ENCODE measurements around the gene PLA2G4D.

PLA2G4D gene

DNA sequence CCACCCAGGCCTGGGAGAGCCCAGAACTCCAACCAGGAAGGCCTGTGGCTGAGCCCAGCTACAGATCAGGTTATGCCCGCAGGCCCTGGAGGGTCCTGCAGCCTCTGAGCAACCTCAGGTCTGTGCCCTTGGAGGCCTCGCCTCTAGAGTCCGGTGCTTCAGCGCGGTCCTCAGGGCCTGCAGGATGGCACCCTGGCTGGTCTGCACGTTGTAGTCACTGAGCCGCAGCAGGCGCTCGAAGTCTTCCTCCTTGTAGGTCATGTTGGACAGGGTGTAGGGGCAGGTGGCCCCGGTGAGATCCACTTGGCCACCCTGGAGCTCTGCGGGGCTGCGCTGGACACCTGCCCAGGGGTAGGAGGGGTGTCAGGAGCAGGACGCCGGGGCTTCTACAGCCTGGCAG, 25.8 kb downstream of the PLA2G4D start:
- H3K36me3 Mint-ChIP-seq (ENCODE audit: low read depth): no peaks in the 10 kb centered on the region
- H3K27me3 Mint-ChIP-seq: peaks cover 13% of the 10 kb centered on the region
- peaks cover 8% of the 10 kb centered on the region for H3K9me3 Mint-ChIP-seq
- H3K4me1 Mint-ChIP-seq (ENCODE audit: low read depth): peaks cover 14% of the 10 kb centered on the region
- H3K4me3 Mint-ChIP-seq: no peak overlapping the region
- H3K27ac Mint-ChIP-seq: no peak overlapping the region
- intact Hi-C loops (cut with micrococcal nuclease): no loop called here

DNA sequence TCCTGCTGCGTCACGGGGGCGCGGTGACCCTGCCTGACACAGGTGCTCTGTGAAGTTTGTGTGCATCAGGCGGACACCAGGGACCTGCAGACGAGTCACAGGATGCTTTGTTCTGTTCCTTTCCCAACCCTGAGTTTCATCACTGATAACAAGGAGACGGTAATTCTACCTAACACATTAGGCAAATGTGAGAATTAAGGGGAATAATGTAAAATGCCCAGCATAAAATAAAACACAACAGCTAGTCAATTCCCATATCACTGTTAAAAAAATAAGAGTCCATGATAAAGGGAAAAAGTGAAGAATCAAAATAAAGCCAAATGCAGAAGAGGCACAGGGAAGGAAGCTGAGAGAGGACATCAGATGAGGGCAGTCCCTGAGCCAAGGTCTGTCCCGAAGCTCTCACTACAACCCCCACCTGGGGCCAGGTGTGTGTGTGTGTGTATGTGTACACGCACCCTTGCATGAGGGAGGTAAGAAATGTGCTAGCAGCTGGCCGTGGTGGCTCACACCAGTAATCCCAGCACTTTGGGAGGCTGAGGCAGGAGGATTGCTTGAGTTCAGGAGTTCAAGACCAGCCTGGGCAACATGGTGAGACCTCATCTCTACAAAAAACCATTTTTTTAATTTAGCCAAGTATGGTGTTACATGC, 27.5 kb downstream of the PLA2G4D start:
- Mint-ChIP-seq H3K9me3 (peaks cover 8% of the 10 kb centered on the region), H3K36me3 (ENCODE audit: low read depth) (no peaks in the 10 kb centered on the region), H3K27ac (no peak overlapping the region), H3K4me1 (ENCODE audit: low read depth) (peaks cover 18% of the 10 kb centered on the region), H3K4me3 (no peak overlapping the region), H3K27me3 (peaks cover 13% of the 10 kb centered on the region)
- intact Hi-C loops (cut with micrococcal nuclease): loop anchor here (1.0 kb wide), 1 partner anchor 67 kb away; no protein-coding TSS in a partner anchor

DNA sequence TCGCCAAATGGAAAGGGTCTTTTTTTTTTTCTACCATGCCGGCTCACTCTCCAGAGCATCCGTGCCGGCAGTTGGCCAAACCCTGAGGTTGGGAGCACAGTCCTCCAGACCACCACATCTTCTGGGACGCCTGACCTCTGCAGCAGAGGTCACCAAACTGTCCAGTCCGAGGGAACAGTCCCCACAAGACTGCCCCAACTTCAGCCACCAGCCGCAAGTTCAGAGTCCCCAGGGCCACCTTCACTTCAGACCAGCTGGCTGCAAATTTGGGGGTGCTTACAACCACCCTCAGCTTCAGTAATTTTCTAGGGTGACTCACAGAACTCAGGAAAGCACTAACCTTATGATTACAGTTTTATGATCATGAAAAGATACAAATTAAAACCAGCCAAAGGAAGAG, 28.9 kb downstream of the PLA2G4D start:
- H3K27me3 Mint-ChIP-seq: peaks cover 12% of the 10 kb centered on the region
- no peak overlapping the region for H3K27ac Mint-ChIP-seq
- no peak overlapping the region for H3K4me3 Mint-ChIP-seq
- no peaks in the 10 kb centered on the region for H3K36me3 Mint-ChIP-seq (ENCODE audit: low read depth)
- H3K4me1 Mint-ChIP-seq (ENCODE audit: low read depth): peaks cover 19% of the 10 kb centered on the region
- peaks cover 8% of the 10 kb centered on the region for H3K9me3 Mint-ChIP-seq
- intact Hi-C loops (cut with micrococcal nuclease): no loop called here

DNA sequence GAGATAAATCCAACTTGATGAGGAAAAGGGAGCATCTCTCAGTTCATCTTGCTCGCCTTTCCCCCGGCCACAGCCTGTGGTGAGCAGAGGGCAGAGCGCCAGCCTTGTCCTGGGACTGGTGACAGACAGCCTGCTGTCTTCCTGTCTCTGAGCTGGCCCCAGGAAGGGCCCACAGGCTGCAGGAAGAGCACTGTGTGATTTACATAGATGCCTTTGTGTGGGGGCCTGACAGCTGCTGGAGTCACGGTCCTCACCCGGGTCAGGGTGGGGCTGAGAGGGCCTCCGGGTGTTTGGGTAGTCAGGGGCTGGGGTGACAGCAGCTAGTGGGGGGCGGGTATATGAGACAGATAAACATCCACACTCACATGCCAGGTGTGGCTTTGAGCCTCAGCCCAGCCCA, 29.3 kb downstream of the PLA2G4D start:
- intact Hi-C loops (cut with micrococcal nuclease): no loop called here
- Mint-ChIP-seq H3K4me1 (ENCODE audit: low read depth) (peaks cover 23% of the 10 kb centered on the region), H3K36me3 (ENCODE audit: low read depth) (no peaks in the 10 kb centered on the region), H3K27me3 (peaks cover 12% of the 10 kb centered on the region), H3K4me3 (no peak overlapping the region), H3K27ac (no peak overlapping the region), H3K9me3 (peaks cover 8% of the 10 kb centered on the region)

DNA sequence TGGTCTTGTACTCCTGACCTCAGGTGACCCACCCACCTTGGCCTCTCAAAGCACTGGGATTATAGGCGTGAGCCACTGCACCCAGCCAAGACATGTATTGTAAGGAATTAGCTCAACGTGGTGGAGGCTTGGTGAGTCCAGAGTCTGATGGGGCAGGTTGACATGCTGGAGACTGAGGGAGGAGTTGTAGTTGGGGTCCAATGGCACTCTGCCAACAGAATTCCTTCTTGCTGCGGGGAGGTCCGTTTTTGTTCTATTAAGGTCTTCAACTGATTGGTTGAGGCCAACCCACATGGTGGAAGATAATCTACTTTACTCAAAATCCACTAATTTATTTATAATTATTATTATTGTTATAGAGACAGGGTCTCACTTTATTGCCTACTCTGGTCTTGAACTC, 30.1 kb downstream of the PLA2G4D start:
- H3K27ac Mint-ChIP-seq: no peak overlapping the region
- H3K9me3 Mint-ChIP-seq: peaks cover 8% of the 10 kb centered on the region
- no peaks in the 10 kb centered on the region for H3K36me3 Mint-ChIP-seq (ENCODE audit: low read depth)
- intact Hi-C loops (cut with micrococcal nuclease): no loop called here
- H3K4me1 Mint-ChIP-seq (ENCODE audit: low read depth): peaks cover 25% of the 10 kb centered on the region
- peaks cover 12% of the 10 kb centered on the region for H3K27me3 Mint-ChIP-seq
- no peak overlapping the region for H3K4me3 Mint-ChIP-seq

DNA sequence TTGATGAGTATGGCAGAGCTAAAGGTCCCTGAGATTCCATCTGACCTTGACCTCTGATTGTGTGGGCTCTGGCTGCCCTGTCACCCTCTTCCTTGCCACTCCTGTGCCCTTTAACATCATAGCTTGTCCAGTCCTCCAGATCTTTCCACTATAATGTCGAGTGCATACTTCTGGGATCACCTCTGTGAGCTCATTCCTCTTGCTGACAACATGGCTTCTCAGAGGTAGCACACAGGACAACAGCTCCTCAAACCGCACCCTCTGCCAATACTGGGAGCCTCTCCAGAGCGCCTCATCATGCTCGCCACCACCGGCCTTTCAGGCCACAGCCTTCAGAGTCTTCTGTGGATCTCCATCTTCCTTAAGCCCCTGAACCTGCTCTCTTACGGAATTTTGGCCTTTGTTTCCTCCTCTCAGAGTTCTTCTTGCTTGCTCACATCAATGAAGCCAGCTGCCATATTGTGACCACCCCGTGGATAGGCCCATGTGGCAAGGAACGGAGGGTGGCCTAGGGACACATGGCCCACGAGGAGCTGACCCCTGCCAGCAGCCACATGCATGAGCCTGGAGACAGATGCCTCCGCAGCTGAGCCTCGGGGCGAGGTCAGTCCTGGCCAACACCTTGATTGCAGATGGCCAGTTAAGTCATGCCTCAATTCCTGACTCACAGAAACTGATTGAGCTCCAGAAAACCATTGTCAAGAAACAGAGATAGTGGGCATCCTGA, 31.1 kb downstream of the PLA2G4D start:
- no peak overlapping the region for H3K4me3 Mint-ChIP-seq
- H3K9me3 Mint-ChIP-seq: peaks cover 8% of the 10 kb centered on the region
- no peaks in the 10 kb centered on the region for H3K36me3 Mint-ChIP-seq (ENCODE audit: low read depth)
- H3K4me1 Mint-ChIP-seq (ENCODE audit: low read depth): peaks cover 25% of the 10 kb centered on the region
- intact Hi-C loops (cut with micrococcal nuclease): no loop called here
- no peak overlapping the region for H3K27ac Mint-ChIP-seq
- peaks cover 12% of the 10 kb centered on the region for H3K27me3 Mint-ChIP-seq

DNA sequence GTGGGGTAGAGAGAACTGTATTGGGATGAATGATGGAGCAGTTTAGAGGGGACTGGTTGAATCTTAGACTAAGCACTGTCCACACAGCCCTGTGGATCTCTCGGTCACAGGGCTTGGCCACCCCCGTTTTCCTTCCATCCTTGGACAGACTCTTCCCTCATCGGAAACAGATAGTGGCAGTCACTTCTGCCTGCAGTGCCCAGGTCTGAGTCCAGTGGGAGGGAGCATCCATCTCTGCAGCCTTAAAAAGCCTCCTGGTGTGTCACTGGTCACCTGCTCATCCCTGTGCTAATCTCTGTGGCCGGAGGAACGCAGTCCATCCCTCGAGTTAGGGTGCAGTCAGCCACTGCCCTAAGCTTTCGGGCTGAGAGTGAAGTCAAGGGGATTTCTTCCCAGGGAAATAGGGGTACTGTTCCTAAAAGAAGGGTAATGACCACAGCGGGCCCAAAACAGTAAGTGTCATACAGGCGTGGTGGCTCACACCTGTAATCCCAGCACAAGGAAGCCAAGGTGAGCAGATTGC, 32.0 kb downstream of the PLA2G4D start:
- Mint-ChIP-seq H3K4me3 (no peak overlapping the region), H3K27me3 (peaks cover 19% of the 10 kb centered on the region), H3K4me1 (ENCODE audit: low read depth) (peaks cover 29% of the 10 kb centered on the region), H3K27ac (no peak overlapping the region), H3K36me3 (ENCODE audit: low read depth) (no peaks in the 10 kb centered on the region), H3K9me3 (peaks cover 2% of the 10 kb centered on the region)
- intact Hi-C loops (cut with micrococcal nuclease): no loop called here

DNA sequence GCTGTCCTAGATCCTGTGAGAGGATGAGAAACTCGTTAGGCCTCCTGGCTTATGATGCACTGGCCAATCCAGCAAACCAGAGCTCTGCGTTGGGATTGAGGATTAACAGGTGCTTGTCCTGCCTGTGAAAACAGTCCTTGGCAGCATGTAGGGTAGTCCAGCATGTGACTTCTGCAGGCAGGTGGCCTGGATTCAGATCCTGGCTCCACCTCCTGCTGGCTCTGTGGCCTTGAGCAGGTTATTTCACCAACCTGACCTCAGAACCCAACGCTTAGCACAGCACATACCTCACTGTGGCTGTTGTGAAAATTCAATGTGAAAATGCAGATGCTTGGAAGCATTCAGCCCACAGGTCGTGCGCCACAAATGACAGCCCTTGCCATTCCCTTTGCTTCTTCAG, 33.6 kb downstream of the PLA2G4D start:
- intact Hi-C loops (cut with micrococcal nuclease): no loop called here
- H3K27me3 Mint-ChIP-seq: peaks cover 25% of the 10 kb centered on the region
- no peaks in the 10 kb centered on the region for H3K9me3 Mint-ChIP-seq
- H3K4me3 Mint-ChIP-seq: no peak overlapping the region
- H3K27ac Mint-ChIP-seq: no peak overlapping the region
- H3K4me1 Mint-ChIP-seq (ENCODE audit: low read depth): peaks cover 29% of the 10 kb centered on the region
- no peaks in the 10 kb centered on the region for H3K36me3 Mint-ChIP-seq (ENCODE audit: low read depth)

DNA sequence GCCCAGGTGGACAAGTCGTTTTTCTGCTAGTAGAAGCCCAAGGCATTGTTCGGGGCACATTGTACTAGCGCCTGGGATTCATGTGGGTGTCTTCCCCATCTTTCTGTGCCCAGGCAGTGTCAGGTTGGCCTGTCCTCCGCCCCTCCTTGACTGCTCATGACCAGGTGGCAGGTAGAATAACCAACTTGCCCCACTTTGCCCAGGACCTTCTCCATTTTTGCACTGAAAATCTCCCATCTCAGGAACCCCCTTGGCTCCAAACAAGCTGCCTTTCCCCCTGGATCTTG, 33.9 kb downstream of the PLA2G4D start:
- no peak overlapping the region for H3K27ac Mint-ChIP-seq
- peaks cover 29% of the 10 kb centered on the region for H3K4me1 Mint-ChIP-seq (ENCODE audit: low read depth)
- no peaks in the 10 kb centered on the region for H3K9me3 Mint-ChIP-seq
- no peaks in the 10 kb centered on the region for H3K36me3 Mint-ChIP-seq (ENCODE audit: low read depth)
- H3K27me3 Mint-ChIP-seq: peaks cover 22% of the 10 kb centered on the region
- no peak overlapping the region for H3K4me3 Mint-ChIP-seq
- intact Hi-C loops (cut with micrococcal nuclease): no loop called here

DNA sequence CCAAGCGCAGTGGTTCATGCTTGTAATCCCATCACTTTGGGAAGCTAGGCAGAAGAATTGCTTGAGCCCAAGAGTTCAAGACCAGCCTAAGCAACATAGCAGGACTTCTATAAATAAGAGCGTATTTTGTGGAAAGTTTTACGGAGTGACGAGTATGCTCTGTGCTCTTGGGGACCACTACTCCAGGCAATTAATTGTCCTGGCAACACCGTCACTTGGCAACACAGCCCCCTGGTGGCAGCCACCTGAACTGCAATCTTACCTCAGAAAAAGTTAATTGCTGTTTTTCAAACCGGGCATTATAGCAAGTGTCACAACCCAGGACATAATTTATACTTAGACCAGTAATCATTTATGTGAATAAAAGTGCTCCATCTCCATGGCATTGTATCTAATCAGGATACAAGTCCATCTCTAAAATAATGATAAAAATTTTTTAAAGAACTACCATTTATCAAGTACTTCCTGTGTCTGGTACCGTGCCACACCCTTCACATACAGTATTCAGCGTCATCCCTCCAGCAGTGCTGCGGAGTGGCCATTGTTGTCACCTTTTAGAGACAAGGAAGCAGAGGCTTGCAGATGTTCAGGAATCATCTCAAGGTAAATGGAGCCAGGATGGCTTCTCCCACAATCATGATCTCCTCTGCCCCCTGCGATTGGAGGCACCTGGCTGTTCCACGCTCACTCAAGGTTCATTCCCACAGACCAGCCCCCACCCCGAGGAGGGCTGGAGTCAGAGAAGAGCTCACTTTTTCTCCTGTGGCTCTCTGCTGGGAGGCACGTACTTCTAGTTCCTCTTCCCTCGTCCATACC, 34.5 kb downstream of the PLA2G4D start:
- intact Hi-C loops (cut with micrococcal nuclease): loop anchor here (1.0 kb wide), 1 partner anchor 71 kb away; no protein-coding TSS in a partner anchor
- H3K27me3 Mint-ChIP-seq: peaks cover 22% of the 10 kb centered on the region
- H3K4me1 Mint-ChIP-seq (ENCODE audit: low read depth): peaks cover 29% of the 10 kb centered on the region
- H3K4me3 Mint-ChIP-seq: no peak overlapping the region
- H3K27ac Mint-ChIP-seq: no peak overlapping the region
- no peaks in the 10 kb centered on the region for H3K9me3 Mint-ChIP-seq
- no peaks in the 10 kb centered on the region for H3K36me3 Mint-ChIP-seq (ENCODE audit: low read depth)

DNA sequence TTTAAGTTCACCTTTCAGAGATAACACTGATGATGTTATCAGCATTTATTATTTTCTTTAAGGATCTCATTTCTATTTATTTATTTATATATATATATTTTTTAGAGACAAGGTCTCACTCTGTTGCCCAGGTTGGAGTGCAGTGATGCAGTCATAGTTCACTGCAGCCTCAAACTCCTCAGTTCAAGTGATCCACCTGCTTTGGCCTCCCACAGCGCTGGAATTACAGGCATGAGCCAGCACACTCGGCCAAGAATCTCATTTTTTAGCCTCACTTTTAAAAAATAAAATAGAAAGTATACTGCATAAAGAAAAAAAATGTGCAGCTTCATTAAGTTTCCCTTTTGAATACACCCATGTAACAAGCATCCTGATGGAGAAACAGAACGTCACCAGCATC, 35.6 kb downstream of the PLA2G4D start:
- Mint-ChIP-seq H3K27ac (no peak overlapping the region), H3K4me1 (ENCODE audit: low read depth) (peaks cover 27% of the 10 kb centered on the region), H3K9me3 (no peaks in the 10 kb centered on the region), H3K36me3 (ENCODE audit: low read depth) (no peaks in the 10 kb centered on the region), H3K4me3 (no peak overlapping the region), H3K27me3 (peaks cover 22% of the 10 kb centered on the region)
- intact Hi-C loops (cut with micrococcal nuclease): loop anchor here (1.0 kb wide), 1 partner anchor 69 kb away; no protein-coding TSS in a partner anchor

DNA sequence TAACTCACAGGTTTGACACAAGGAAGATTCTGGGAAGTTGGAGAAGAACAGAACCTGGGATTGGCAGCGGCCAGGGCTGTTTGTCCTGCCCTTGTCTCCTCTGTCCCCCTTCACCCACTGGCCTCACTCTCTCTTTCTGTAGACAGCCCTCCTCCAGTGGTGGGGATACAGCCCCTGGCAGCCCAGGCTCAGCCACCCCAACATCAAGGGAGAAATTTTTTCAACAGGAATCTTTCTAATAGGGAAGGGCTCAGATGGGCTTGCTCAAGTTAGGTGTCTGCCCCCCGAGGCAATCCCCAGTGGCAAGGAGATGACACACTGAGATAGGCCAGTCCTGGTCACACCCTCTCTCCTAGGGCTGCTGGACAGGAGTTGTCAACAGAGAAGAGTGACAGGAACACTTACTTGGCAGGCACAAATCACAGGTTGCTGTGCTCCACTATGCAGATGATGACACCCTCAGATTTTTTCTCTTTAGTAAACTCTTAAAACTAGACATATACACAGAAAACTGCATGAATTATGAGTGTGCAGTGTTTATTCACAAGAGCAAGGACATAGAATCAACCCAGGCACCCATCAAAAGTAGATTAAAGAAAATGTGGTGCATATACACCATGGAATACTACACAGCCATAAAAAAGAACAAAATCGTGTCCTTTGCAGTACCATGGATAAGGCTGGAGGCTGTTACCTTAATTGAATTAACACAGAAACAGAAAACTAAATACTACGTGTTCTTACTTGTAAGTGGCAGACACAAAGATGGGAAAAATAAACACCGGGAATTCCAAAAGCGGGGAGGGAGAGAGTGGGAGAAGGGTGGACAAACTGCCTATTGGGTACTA, 36.3 kb downstream of the PLA2G4D start:
- H3K4me3 Mint-ChIP-seq: no peak overlapping the region
- H3K27me3 Mint-ChIP-seq: peaks cover 22% of the 10 kb centered on the region
- no peaks in the 10 kb centered on the region for H3K9me3 Mint-ChIP-seq
- H3K27ac Mint-ChIP-seq: no peak overlapping the region
- intact Hi-C loops (cut with micrococcal nuclease): no loop called here
- H3K4me1 Mint-ChIP-seq (ENCODE audit: low read depth): peaks cover 21% of the 10 kb centered on the region
- no peaks in the 10 kb centered on the region for H3K36me3 Mint-ChIP-seq (ENCODE audit: low read depth)

DNA sequence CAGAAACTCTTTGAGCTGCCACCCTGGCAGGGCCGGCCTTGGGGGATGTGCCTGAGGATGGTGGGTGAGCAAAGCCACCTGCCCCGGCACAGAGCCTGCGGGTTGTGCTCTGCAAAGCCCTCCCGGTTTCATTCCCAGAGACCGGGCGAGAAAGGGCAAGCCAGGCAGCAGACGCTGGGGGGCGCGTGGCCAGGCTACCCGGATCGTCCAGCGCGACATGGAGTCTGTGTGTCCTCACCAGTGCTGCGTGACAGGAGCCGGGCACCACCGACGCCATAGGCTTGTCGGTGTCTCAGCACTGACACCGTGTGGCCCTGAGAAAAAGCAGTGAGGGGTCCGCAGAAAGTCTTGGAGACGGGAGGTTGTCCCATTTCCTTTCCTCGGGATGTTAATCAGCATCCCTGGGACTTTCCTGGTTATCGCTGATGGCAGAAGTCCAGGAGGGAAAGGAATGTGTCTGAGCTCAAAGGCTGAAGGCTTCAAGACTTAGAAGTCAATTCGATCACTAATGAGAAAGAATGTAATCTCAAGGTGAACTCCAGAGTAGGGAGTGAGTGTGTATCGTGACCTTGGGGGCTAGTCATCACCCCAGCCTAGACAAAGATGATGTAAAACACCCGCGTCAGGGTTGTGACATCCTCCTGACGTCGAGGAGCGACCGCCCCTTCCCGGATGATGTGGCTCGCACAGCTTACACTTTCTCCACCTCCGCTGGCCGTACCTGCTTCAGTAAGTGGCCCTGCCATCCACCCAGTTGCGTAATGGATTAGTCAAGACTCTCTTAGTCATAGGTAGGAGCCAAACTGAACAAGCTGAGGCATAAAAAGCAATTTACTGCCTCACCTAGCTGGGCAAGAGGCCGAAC, 37.2 kb downstream of the PLA2G4D start:
- Mint-ChIP-seq H3K4me1 (ENCODE audit: low read depth) (peaks cover 21% of the 10 kb centered on the region), H3K27ac (peak overlapping the region; percentile 39), H3K9me3 (no peaks in the 10 kb centered on the region), H3K4me3 (peak overlapping the region; percentile 30), H3K27me3 (peaks cover 22% of the 10 kb centered on the region), H3K36me3 (ENCODE audit: low read depth) (no peaks in the 10 kb centered on the region)
- intact Hi-C loops (cut with micrococcal nuclease): no loop called here
